HG03565 (cell line): ENCODE measurements around the gene CHRNA5.

Experiments
- ATAC-seq: cut with Tn5 transposase; IDR thresholded peaks from one replicate; pipeline ENCODE4 v1.9.1; 2021; ENCODE audit warnings: mild to moderate bottlenecking, moderate library complexity; ENCODE audit not compliant: unreplicated experiment

The CHRNA5 gene

GRCh38 chr15:78636378-78636859 is 71.1 kb downstream of the CHRNA5 start:
- no peak for ATAC-seq

DNA sequence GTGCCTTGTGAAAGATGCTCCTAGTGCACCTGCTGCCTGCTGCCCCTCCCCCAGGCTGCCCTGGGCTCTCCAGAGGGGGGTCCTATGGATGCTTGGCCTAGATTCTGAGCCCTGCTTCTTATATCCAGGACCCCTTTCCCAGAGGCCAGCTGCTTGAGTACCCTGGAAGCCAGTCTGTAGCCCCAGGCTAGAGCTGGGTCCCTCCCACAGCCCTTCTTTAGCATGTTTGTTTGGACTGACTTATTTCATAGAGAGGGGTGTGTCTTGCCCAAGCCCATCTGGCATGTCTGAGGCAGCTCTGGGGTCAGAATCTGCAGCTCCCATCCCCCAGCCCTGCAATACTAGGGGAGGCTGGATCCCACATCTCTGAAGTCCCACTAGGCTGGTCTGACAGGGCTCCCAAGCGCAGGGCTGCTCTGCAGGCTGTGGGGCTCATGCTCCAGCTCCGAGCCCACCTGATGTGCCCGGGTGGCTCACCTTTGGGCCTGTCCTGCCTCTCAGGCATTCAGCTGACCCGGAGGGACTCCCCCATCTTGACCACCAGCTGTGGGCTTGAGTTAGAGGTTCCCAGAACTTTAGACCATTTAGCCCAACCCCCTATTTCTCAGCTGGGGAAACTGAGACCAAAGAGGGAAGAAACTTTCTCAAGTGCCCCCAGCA is 72.6 kb downstream of the CHRNA5 start:
- no peak for ATAC-seq

DNA sequence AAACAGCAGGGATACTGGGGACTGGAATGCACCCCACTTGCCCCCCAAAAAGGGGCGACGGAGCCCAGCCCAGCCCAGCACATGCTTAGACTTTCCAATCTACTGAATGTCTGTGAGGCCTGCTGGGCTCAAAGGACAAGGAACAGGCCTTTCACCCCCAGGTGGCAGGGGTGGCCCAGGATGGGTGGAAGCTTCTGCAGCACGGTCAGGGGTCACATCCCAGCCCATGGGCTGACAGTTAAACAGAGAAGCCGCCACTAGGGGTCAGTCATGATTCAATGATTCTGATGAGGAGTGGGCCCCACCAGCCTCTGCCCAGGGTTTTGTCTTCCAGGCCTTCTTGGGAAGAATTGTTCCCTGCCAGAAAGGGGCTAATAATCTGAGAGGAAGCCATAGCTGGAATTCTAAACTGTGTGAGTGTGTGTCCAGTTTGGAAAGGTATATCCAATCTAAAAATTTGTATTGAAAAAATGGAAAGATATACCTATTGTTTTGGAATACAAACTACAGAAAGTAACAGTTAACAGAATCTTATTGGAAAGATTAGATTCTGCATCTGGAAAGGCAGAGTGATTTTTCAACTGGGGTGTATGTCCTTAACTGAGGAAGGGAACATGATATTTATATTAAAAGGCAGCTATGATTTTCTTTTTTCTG is 73.5 kb downstream of the CHRNA5 start:
- no peak for ATAC-seq

DNA sequence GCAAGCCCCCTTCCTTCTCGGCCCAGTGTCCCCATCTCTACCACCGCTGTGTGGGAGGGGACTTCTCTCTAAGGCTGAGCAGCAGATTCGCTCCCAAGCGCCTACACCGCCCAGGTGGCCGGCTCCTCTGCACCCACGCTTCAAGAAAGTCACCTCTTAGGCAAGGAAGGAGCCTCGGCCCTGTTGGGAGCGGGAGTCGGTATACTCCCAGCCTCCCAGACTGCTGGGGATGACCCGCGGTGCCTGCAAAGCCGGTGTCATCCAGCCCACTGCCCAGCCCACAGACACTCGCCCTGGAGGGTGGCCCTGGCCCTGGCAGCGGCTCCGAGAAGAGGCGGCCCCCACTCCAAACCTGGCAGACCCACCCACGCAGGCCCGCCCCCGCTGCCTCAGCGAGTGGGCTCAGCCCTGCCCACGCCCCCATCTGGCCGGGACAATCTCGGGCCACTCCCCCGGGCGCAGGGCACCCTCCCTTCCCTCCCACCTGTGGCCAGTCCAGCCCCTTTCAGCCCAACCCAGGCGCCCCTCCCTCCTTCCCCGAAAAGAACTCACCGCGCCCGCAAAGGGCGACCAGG is 75.3 kb downstream of the CHRNA5 start:
- ATAC-seq = no peak

GRCh38 chr15:78641102-78641748 is 75.9 kb downstream of the CHRNA5 start, which contains the start of gene CHRNB4:
CHRNB4 (minus strand) TSS chr15:78641210; CDS start chr15:78641133, 77 bp downstream.
- ATAC-seq = no peak

DNA sequence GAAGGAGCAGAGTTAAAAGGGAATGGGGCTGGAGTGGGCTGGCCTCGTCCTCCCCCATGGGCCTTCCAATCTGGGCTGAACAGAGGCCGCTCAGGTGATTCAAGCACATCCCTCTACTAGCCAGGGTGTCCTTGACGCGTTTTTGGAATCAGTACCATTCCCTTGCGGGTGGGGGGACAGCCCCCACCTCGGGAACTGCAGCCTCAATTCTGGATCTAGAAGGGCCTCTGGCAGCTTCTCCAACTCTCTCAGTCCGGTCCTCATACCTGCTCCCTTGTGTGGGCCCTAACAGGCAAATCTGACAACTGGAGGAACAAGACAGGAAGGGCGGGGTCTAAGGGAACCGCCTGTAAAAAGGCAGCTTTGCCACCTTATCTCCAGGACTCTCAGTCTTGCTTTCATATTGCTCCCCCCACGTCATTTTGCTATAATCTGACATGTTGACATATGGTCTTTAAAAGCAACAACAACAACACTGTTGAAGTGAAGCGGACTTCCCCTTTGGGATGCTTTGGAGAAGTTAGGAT is 76.5 kb downstream of the CHRNA5 start:
- ATAC-seq = no peak

- no peak for ATAC-seq
Measured at GRCh38 chr15:78642331-78642730, 77.0 kb downstream of the CHRNA5 start.
